ENCODE measurements around the gene FLT3.

The FLT3 gene

DNA sequence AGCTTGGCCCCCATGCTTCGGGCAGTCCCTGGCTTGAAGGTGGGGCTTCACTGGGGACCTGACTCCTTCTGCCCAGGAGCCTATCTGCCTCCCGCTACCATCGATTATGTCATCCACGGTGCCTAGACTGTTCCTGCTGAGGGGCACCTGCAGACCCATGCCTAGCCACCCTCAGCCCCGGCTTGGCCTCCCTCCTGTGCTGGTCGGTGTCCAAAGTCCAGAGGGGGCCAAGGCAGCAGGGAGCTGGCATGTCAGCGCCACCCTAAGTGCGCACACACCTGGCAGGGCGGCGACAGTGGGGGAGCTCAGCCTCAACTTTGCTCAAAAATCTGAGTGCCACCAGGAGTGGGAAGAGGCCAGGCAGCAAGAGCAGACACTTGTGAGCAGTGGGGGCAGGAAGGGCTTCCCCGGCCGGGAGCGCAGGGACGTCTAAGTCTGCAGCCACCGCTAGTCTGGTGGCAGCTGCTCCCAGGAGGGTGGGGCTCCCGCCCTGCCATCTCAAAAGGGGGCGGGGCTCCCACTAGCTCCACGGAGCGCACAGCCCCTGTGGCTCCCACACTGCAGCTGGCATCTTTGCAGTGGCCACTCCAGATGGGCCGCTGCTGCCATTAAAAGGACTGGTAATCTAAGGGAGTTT lies 98.4 kb downstream of the FLT3 start:
- no peak for DNase-seq (ENCODE audit: low read depth in 2 of 2)

DNA sequence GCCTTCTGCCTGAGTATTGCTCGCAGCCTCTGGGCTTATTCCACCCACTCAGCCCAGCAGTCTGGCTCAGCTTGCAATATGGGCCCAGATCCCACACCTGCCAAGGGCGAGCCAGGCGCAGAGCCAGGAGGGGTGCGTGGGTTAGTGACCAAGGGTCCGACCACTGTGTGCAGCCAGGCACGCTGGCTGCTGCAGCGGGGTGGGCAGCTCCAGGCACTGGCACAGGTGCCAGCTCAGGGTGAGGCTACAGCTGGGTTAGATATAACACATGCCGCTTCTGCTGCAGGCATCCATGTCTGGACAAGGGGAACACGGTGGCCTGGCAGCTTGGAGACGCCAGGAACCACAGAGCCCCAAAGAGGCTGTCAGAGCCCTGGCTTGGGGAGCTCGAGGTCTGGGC lies 99.3 kb downstream of the FLT3 start:
- no peak for DNase-seq (ENCODE audit: low read depth in 2 of 2)

DNA sequence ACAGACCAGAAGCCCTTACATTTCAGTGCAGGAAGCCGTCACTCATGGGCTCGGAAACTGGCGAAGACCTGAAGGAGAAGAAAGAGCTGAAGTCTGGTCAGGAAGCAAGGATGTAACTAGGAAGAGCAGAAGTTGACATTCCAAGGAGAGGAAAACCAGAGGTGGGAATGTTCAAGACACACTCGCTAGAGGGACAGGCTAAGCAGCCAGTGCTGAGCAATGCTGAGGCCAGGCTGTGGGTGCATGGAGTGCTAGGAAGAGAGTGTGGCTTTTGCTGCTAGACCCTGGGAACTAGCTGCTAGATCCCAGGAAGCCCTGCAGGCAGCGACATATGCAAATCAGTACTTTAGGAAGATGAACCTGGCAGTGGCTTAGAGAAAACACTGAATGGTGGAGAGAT lies 99.8 kb downstream of the FLT3 start:
- no peak for DNase-seq (ENCODE audit: low read depth in 2 of 2)

DNA sequence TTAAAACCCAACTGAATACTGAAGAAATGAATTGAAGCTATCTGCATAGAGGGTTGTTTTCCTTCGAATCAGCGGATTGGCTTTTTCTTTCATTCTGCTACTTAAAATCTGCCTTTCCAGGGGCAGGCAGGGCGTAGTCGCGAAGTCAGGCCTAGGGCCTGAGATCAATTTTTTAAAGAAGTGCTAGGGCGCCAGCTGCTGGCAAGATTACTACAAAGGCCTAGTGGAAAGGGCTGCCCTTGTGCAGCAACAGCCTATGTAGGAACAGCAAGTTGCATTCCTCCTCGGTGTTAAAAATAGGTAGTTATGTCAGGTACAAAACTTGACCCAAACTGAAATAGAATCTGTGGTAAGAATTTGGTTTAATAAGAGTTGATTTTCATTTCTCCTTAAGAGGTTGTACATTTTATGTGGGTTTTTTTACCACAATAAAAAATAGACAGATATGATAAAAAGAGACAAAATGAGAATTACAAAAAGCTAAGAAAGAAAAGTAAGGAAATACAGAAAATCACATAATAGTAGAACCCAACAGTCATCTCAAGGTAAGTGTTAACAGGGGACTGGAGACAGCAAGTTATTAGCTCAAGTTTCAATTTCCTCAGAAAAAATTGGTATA lies 102.4 kb downstream of the FLT3 start:
- no peak for DNase-seq (ENCODE audit: low read depth in 2 of 2)

DNA sequence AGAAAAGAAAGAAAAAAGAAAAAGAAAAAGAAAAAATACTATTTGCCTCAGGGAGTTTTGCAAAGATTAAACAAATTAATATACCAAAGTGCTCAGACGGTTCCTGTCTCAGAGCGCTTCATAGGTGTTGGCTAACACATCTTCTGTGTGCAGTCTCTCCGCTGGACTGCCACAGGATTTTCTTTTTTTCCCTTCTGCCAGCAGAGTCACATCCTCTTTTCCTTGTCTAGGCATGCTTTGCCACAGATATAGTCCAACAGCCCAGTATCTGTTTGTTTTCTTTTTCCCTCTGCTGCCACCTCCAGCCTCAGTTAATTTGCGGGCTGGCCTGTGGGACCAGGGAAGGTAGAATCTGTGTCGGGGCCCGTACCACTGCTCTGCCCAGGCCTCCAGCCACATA lies 108.5 kb downstream of the FLT3 start:
- DNase-seq (ENCODE audit: low read depth in 2 of 2) = no peak

DNA sequence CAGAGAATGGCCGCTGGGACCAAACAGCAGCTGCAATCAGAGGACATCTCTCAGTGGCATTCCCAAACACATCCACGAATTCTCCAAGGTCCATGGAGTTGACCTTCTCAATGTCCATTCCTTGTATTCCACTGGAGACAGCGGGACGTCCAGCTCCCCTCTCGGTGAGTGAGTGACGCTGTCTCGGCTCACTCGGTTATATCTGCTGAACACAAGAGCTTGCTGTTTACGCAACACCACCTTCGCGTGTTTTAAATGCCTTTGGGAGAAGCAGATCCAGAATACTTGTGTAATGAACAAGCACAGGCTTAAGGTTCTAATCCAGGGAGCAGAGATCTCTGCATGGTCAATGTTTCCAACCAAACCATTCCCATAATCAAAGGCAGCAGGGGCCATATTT lies 111.9 kb downstream of the FLT3 start, which contains the start of gene URAD:
Gene URAD (minus strand): TSS at position 174 of the 400 bp plus-strand sequence. CDS start 56 bp downstream, at position 118.
- DNase-seq (ENCODE audit: low read depth in 2 of 2) = no peak

DNA sequence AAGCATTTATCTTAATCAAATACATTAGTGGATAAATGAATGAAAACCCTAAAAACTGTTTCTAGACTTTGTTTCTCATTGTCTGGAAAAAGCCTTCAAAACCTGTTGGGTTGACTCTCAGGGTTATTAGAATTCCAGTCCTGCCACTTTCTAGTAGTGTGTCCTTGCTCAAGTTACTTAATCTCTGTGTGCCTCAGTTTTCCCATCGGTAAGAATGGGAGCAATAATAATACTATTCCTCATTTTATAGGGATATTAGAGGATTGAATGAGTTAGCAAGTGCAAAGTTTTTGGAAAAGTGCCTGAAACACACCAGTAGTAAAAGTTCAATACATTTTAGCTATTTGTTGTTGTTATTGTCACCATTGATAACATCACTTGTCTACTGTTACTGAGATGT lies 114.8 kb downstream of the FLT3 start:
- no peak for DNase-seq (ENCODE audit: low read depth in 2 of 2)

DNA sequence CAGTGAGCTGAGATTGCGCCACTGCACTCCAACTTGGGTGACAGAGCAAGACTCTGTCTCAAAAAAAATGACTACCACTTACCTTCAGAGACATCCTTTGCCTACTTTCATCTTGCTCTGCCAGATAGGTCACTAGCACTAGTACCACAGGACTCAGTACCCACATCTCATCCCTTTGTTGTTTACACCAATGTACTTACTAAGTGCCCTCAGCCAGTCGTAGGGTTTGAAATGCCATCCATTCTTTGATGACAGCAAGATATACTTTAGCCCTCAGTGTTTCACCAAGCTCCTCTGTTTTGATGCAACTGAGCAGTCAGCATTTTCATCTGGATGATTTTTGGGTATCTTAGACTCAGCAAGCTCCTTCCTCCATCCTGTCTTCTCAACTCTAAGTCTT lies 118.0 kb downstream of the FLT3 start:
- no peak for DNase-seq (ENCODE audit: low read depth in 2 of 2)

DNA sequence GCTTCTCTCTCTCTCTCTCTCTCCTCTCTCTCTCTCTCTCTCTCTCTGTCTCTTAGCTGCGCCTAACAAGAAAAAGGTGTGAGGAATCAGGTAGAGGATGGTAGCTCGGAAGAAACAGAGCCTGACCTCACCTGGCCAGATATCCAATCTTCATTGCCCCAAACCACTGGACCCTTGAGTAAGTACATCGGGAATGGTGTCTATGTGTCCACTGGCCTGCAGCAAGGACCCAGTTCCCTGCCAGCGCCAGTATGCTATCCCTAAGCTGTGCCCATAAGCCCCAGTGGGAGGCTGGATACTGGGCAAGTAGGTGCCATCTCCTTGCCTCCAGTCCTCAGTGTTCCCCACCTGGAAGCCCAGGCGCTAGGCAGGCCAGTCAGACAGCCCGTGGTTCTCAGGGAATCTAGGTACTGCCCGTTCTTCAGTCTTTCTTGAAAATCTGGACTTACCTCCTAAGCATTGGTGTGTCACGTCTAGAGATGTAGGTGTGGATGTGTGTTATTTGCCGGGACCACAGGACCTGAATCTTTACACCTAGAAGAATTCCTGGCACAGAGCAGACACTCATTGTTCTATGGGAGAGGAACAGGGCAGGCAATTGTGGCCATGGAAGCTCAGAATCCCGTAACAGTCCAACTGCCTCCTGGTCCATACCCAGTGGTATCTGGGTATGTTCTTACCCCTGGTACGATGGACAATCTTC lies 119.2 kb downstream of the FLT3 start:
- DNase-seq (ENCODE audit: low read depth in 2 of 2) = no peak

DNA sequence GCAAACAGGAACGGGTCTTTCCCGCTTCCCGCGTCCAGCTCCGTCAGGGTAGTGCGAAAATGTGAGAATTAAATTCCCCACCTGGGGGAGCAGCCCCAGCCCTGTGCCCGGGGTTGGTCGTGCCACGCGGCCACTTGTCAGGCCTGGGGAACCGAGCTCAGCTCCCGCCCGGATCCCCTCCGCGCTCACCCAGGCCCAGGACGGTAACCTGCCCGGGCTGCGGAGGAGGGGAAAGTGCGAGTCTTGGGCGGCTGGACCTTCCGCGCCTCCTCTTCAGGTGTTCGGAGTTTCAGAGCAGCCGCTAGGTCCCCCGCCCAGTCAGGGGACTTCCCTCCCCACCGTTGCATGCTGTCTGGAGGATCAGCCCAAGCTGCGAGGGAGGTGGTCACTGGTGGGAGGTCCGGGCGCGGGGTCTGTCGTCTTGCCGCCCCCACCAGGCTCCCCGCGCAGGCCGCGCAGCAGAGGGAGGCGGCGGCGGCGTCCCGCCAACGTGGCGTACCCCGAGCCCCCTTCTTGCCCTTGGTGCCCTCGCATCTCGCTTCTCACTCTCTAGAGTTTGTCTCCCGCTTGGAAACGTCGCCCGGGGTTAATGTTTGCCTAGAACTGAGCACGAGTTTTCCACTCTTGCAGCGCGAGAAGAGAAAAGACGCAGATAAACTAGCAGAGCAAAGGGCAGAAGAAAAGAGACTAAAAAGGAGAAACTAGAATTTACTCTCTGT lies 119.9 kb downstream of the FLT3 start:
- no peak for DNase-seq (ENCODE audit: low read depth in 2 of 2)

DNA sequence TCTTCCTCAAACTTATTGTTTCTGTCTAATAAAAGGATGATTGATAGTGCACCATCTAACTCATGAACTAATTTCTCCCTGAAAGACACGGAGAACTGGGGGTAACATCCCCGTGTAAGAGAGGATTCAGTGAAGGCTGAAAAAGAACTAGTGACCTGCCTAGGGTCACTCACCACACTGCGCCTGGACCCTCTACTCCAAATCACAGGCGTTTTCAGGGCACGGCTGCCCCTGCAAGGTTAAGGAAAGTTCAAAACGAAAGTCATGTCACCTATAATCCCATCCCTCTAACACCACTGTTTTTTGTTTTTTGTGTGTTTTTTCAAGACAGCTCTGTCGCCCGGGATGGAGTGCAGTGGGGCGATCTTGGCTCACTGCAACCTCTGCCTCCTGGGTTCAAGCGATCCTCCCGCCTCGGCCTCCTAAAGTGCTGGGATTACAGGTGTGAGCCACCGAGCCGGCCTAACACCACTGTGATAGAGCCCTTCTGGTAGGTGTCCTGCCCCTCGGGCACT lies 120.6 kb downstream of the FLT3 start:
- DNase-seq (ENCODE audit: low read depth in 2 of 2) = no peak

DNA sequence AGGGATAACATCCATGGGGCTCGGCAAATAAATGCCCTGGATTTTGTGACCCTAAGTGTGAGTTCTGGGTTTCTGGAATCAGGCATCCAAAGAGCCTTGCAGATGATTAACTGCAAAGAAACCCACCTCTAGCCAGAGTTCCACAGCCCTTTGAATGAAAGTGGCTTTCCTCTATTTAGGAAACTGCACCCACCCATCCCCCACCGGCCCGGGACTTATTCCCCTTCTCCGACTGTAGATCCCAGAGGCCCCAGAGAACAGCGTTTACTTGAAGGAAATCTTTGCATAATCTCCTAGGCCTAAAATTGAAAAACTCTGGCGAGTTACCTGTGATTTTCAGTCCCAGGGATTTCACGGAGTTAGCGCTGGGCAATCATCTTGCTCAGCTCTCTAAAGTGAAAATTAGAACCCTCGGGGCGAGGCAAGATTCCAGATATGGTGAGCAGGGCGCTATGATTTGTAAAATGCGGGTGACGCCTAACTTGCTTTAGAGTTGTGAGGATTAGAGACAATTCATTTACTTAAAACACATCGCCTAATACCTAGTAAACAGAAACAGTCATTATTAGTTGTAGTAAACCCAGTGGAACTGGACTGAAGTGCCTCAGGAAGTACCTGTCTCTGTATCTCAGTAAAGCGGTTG lies 121.3 kb downstream of the FLT3 start:
- DNase-seq (ENCODE audit: low read depth in 2 of 2) = no peak

DNA sequence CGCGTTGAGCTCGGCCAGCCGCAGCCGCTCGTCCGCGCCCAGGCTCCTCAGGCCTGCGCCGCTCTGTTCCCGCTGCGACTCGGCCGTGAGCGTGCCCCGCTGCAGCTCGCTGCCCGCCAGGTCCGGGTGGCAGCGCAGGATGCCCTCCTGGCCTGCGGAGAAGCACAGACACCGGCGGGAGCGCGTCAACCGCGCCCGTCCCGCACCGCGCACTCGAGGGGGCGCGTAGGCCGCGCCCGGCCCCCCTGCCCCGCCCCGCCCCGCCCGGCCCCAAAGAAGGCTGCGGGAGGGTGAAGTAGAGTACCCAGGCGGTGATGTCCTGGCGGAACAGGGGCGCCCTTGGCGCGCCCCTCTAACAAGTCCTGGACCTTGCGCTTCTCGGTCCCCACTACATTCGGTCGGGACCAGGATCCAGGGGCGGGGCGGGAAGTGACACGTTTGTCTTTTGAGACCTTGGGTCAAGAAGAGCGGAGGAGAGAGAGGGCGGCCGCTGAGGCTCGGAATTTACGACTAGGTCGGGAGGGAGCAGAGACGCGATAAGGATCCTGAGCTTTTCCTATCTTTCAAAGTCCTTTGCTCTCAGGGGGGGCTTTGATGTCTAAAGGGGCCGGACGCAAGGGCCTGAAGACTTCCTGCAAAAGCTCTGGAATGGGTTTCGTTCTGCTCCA lies 121.9 kb downstream of the FLT3 start:
- DNase-seq (ENCODE audit: low read depth in 2 of 2) = no peak

DNA sequence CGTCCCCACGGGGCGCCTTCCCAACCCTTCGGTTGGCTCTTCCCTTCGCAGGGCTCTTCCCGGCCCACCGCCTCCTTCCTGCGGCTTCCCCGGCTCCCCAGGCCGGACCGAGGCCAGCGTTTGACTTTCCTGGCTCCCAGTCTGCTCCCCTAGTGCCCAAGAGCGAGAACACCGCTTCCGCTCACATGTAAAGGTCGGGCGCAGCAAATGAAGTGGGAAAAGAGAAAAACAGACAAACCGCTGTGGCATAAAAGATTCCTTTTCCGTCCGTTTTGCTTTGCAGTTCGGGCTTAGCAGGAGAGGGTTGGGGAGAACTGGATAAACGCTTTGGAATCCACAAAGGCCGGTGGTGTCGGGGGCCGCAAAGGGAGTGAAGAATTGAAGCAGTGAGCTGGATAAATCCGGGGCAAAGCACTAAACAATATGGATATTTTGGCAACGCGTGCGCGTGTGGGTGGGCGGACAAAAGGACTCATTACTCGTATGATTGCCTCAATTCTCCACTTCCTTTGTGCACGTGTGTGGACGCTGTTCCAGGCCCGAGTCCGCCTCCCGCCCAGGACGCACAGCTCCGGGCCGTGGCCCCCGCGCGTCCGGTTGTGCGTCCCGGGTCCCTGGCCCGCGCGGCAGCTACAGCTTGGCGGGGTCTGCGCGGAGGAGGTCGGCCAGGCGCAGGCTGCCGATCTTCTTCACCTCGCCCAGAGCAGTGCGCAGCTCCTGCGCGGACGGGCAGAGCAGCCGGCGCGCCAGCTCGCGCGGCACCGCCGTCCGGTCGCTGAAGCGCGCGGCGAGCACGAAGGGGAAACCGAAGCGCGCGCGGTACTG lies 122.7 kb downstream of the FLT3 start:
- DNase-seq (ENCODE audit: low read depth in 2 of 2) = no peak

DNA sequence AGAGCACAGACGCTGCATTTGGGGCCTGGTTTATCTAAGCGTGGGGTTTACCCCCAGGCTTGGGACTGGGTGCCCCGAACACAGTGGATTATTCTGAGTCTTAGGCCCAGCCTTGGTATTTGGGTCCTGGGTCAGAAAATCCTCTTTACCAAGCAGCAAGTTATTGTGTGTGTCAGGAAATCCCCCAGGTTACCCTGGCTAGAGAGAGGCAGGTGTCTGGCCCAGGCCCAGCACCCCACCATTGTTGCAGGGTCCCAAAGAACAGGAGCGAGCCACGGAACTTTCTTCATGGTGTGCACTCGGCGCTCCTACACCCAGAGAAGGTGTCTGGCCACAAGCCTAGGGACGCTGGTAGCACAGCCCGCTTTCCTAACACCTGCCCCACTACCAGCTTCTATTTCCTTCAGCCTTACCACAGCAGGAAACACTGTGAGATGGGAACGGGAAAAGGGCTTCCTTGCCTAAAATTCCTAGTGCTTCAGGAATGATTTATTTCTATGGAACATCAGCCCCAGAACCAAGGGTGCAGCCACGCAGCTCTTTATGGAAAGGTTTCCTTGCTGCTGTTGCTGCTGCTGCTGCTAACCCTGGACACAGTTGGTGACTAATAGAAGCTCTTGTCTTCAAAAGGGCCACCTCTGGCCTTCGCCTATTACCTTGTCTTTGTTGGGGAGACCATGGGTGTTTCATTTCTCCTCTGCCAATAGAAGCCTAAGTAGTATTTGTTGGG lies 123.8 kb downstream of the FLT3 start:
- DNase-seq (ENCODE audit: low read depth in 2 of 2) = no peak

DNA sequence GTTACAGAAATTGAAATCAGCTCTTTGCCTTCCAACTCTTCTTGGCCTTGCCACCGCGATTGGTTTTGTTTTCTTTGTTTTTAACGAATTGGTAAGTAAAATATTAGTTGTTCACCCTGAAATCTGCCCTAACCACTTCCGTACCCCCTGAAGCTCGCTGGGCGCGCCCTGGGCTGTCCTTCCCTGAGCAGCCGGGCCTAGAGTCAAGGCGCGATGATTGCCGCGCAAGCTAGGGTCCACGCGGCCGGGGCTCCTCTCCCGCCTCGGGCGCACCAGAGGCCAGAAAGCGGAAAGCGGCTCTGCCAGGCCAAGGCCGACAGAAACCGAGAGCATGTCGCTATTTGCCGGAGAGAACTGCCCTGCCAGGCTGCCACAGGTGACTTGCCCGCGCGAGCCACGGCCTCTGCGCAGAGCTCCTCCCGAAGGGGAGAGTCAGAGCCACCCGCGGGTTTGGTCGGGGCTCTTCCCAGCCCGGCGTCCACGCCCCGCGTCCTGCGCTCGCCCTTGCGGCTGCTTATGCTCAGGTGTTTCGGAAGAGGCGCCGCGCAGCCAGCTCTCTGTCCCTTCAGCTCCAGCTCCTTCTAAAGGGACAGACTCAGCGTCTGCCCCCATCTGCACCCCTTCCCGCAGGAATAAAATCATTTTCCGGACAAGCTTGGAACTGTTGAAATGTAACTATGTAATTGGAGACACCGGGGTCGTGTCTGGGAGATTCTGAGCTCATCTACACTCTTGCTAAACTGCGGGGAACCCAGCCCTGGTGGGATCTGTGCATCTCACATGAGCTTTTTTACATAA lies 124.6 kb downstream of the FLT3 start:
- no peak for DNase-seq (ENCODE audit: low read depth in 2 of 2)

DNA sequence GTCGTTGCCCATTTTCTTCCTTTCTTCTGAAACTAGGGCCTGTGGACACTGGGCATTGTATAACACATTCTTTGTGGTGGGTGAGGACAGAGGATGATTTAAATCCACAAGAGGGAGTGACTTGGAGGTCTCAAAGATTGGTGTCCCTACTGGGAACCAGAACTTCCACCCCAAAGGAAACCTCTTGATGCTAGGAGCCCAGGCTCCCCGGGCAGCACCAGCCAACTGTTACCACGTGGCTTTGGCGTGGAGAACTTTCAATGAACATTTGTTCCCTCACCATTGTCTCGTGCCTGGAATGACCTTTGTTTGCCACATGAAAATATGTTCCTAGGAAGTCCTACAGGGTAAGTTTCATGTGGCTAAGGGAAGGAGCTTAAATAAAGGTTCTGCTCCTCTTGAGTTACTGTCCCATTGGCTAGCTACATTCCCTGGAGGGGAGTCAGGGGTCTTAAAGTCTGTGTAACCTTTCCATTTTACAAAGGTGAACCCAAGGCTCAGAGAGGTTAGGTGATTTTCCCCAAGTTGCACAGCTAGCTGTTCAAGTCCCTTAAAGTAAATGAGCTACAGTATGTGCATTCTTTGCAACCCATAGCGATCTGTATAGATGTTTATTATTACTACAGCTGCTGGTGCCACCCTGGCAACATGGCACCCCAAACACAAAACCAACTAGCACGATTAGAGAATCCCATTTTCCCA lies 126.3 kb downstream of the FLT3 start:
- DNase-seq (ENCODE audit: low read depth in 2 of 2) = no peak

DNA sequence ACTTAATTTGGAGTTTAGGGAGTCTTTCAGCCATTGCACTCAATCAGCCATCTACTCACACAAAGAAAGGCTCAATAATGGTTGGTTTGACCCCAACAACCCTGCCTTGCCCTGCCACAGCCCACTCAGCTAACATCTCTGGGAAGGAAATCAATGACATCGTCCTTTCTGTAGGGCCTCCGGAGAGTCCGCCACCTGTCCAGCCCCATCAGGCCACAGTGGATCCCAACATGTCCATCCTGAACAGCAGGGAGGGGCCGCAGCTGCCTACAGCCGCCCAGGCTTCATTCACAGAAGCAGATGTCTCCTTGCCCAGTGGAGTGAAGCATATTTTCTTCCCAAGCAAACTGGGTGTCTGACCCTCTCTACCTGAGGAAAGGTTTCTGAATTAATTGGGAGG lies 127.1 kb downstream of the FLT3 start:
- no peak for DNase-seq (ENCODE audit: low read depth in 2 of 2)
